ENCODE measurements around the gene GSKIP.

GSKIP gene

GRCh38 chr14:96370528-96370927 lies 7.2 kb downstream of the GSKIP start:
- DNase-seq (ENCODE audit: low read depth), result no peak
- TF ChIP-seq CTCF (IDR thresholded peaks at IDR 0.05; ENCODE audit: control insufficient read depth, insufficient read depth, low read depth, low read length, missing control alignments), result no peak
- no peak overlapping the region for H3K4me3 ChIP-seq (ENCODE audit: control insufficient read depth, low read depth, low read length)

- no peak for TF ChIP-seq CTCF (IDR thresholded peaks at IDR 0.05; ENCODE audit: control insufficient read depth, insufficient read depth, low read depth, low read length, missing control alignments)
- no peak overlapping the region for H3K4me3 ChIP-seq (ENCODE audit: control insufficient read depth, low read depth, low read length)
- no peak for DNase-seq (ENCODE audit: low read depth)
Observed at GRCh38 chr14:96373538-96373937, 10.2 kb downstream of the GSKIP start.

- no peak overlapping the region for H3K4me3 ChIP-seq (ENCODE audit: control insufficient read depth, low read depth, low read length)
- DNase-seq (ENCODE audit: low read depth), result no peak
- TF ChIP-seq CTCF (IDR thresholded peaks at IDR 0.05; ENCODE audit: control insufficient read depth, insufficient read depth, low read depth, low read length, missing control alignments), result no peak
Observed at GRCh38 chr14:96376093-96376492, 12.8 kb downstream of the GSKIP start.

- H3K4me3 ChIP-seq (ENCODE audit: control insufficient read depth, low read depth, low read length), result no peak overlapping the region
- TF ChIP-seq CTCF (IDR thresholded peaks at IDR 0.05; ENCODE audit: control insufficient read depth, insufficient read depth, low read depth, low read length, missing control alignments), result no peak
Observed at GRCh38 chr14:96380735-96381134, 17.4 kb downstream of the GSKIP start.

GRCh38 chr14:96383445-96383844 lies 20.1 kb downstream of the GSKIP start:
- no peak for TF ChIP-seq CTCF (IDR thresholded peaks at IDR 0.05; ENCODE audit: control insufficient read depth, insufficient read depth, low read depth, low read length, missing control alignments)
- no peak overlapping the region for H3K4me3 ChIP-seq (ENCODE audit: control insufficient read depth, low read depth, low read length)
- no peak for DNase-seq (ENCODE audit: low read depth)

More at GRCh38 chr14:96380735-96381134, 17.4 kb downstream of the GSKIP start:
- DNase-seq (ENCODE audit: low read depth), result no peak

GRCh38 chr14:96384053-96384452 lies 20.7 kb downstream of the GSKIP start:
- no peak overlapping the region for H3K4me3 ChIP-seq (ENCODE audit: control insufficient read depth, low read depth, low read length)
- TF ChIP-seq CTCF (IDR thresholded peaks at IDR 0.05; ENCODE audit: control insufficient read depth, insufficient read depth, low read depth, low read length, missing control alignments), result no peak
- DNase-seq (ENCODE audit: low read depth), result no peak

GRCh38 chr14:96384740-96385139 lies 21.4 kb downstream of the GSKIP start:
- DNase-seq (ENCODE audit: low read depth), result no peak
- no peak overlapping the region for H3K4me3 ChIP-seq (ENCODE audit: control insufficient read depth, low read depth, low read length)
- no peak for TF ChIP-seq CTCF (IDR thresholded peaks at IDR 0.05; ENCODE audit: control insufficient read depth, insufficient read depth, low read depth, low read length, missing control alignments)

All from AG09309 (cell line).